ENCODE data around the gene SRGAP3.

SRGAP3 gene

GRCh38 chr3:9007928-9008327, 241.5 kb downstream of the SRGAP3 start:
- H3K9me3 ChIP-seq (ENCODE audit: insufficient read depth, low read depth, low read length) = no peaks in the 10 kb centered on the region
- peak overlapping the region; percentile 79; the same call in 1 of the 2 replicates for H3K27ac ChIP-seq (ENCODE audit: low read depth, low read length)
- 0 out of 2 replicates have a peak, but pooled peaks cover 1% of the 10 kb centered on the region for H3K36me3 ChIP-seq (ENCODE audit: insufficient read depth, low read length)
- WGBS = 64% methylated on average over 2 of the region's 2 CpGs
- H3K4me1 ChIP-seq (ENCODE audit: insufficient read depth, low read length) = peaks cover 8% of the 10 kb centered on the region; the same call in 1 of the 2 replicates
- no peaks in the 10 kb centered on the region for H3K27me3 ChIP-seq (ENCODE audit: insufficient read depth, low read length)
- H3K4me3 ChIP-seq (ENCODE audit: low read length) = no peak overlapping the region
- H3K9ac ChIP-seq (ENCODE audit: low read depth, low read length) = no peak overlapping the region

GRCh38 chr3:9007213-9007612, 242.2 kb downstream of the SRGAP3 start:
- H3K4me1 ChIP-seq (ENCODE audit: insufficient read depth, low read length) = peaks cover 8% of the 10 kb centered on the region; the same call in 1 of the 2 replicates
- H3K4me3 ChIP-seq (ENCODE audit: low read length) = no peak overlapping the region
- peak overlapping the region; percentile 42; the same call in 1 of the 2 replicates for H3K27ac ChIP-seq (ENCODE audit: low read depth, low read length)
- H3K36me3 ChIP-seq (ENCODE audit: insufficient read depth, low read length) = no peaks in the 10 kb centered on the region
- H3K27me3 ChIP-seq (ENCODE audit: insufficient read depth, low read length) = no peaks in the 10 kb centered on the region
- no peaks in the 10 kb centered on the region for H3K9me3 ChIP-seq (ENCODE audit: insufficient read depth, low read depth, low read length)
- 88% methylated on average over 2 of the region's 2 CpGs for WGBS
- no peak overlapping the region for H3K9ac ChIP-seq (ENCODE audit: low read depth, low read length)

- H3K9ac ChIP-seq (ENCODE audit: low read depth, low read length) = no peak overlapping the region
- H3K4me1 ChIP-seq (ENCODE audit: insufficient read depth, low read length) = no peaks in the 10 kb centered on the region
- no peak overlapping the region for H3K4me3 ChIP-seq (ENCODE audit: low read length)
- no peaks in the 10 kb centered on the region for H3K9me3 ChIP-seq (ENCODE audit: insufficient read depth, low read depth, low read length)
- no peak overlapping the region for H3K27ac ChIP-seq (ENCODE audit: low read depth, low read length)
- no peaks in the 10 kb centered on the region for H3K36me3 ChIP-seq (ENCODE audit: insufficient read depth, low read length)
- no peaks in the 10 kb centered on the region for H3K27me3 ChIP-seq (ENCODE audit: insufficient read depth, low read length)
Observed at GRCh38 chr3:9000041-9000440, 249.4 kb downstream of the SRGAP3 start.

- 93% methylated on average over 3 of the region's 3 CpGs for WGBS
- Histone ChIP-seq H3K27ac (ENCODE audit: low read depth, low read length) (no peak overlapping the region), H3K36me3 (ENCODE audit: insufficient read depth, low read length) (no peaks in the 10 kb centered on the region), H3K4me3 (ENCODE audit: low read length) (no peak overlapping the region), H3K27me3 (ENCODE audit: insufficient read depth, low read length) (no peaks in the 10 kb centered on the region), H3K9me3 (ENCODE audit: insufficient read depth, low read depth, low read length) (no peaks in the 10 kb centered on the region), H3K4me1 (ENCODE audit: insufficient read depth, low read length) (no peaks in the 10 kb centered on the region), H3K9ac (ENCODE audit: low read depth, low read length) (no peak overlapping the region)
Observed at GRCh38 chr3:8997151-8997550, 252.3 kb downstream of the SRGAP3 start.

- Histone ChIP-seq H3K9ac (ENCODE audit: low read depth, low read length) (no peak overlapping the region), H3K27ac (ENCODE audit: low read depth, low read length) (no peak overlapping the region), H3K36me3 (ENCODE audit: insufficient read depth, low read length) (no peaks in the 10 kb centered on the region), H3K4me3 (ENCODE audit: low read length) (no peak overlapping the region), H3K27me3 (ENCODE audit: insufficient read depth, low read length) (no peaks in the 10 kb centered on the region), H3K4me1 (ENCODE audit: insufficient read depth, low read length) (no peaks in the 10 kb centered on the region), H3K9me3 (ENCODE audit: insufficient read depth, low read depth, low read length) (no peaks in the 10 kb centered on the region)
- 83% methylated on average over 12 of the region's 12 CpGs for WGBS
Observed at GRCh38 chr3:8996681-8997121, 252.7 kb downstream of the SRGAP3 start.

GRCh38 chr3:8996216-8996615, 253.2 kb downstream of the SRGAP3 start:
- no peak overlapping the region for H3K9ac ChIP-seq (ENCODE audit: low read depth, low read length)
- H3K27ac ChIP-seq (ENCODE audit: low read depth, low read length) = no peak overlapping the region
- no peaks in the 10 kb centered on the region for H3K4me1 ChIP-seq (ENCODE audit: insufficient read depth, low read length)
- H3K4me3 ChIP-seq (ENCODE audit: low read length) = no peak overlapping the region
- H3K36me3 ChIP-seq (ENCODE audit: insufficient read depth, low read length) = no peaks in the 10 kb centered on the region
- no peaks in the 10 kb centered on the region for H3K27me3 ChIP-seq (ENCODE audit: insufficient read depth, low read length)
- H3K9me3 ChIP-seq (ENCODE audit: insufficient read depth, low read depth, low read length) = no peaks in the 10 kb centered on the region
- 89% methylated on average over 1 of the region's 2 CpGs for WGBS

GRCh38 chr3:8994226-8994625, 255.2 kb downstream of the SRGAP3 start:
- Histone ChIP-seq H3K27ac (ENCODE audit: low read depth, low read length) (no peak overlapping the region), H3K4me1 (ENCODE audit: insufficient read depth, low read length) (no peaks in the 10 kb centered on the region), H3K27me3 (ENCODE audit: insufficient read depth, low read length) (no peaks in the 10 kb centered on the region), H3K4me3 (ENCODE audit: low read length) (no peak overlapping the region), H3K9me3 (ENCODE audit: insufficient read depth, low read depth, low read length) (no peaks in the 10 kb centered on the region), H3K9ac (ENCODE audit: low read depth, low read length) (no peak overlapping the region), H3K36me3 (ENCODE audit: insufficient read depth, low read length) (no peaks in the 10 kb centered on the region)
- 93% methylated on average over 15 of the region's 15 CpGs for WGBS

GRCh38 chr3:8993331-8993730, 256.1 kb downstream of the SRGAP3 start:
- no peak overlapping the region for H3K9ac ChIP-seq (ENCODE audit: low read depth, low read length)
- no peak overlapping the region for H3K27ac ChIP-seq (ENCODE audit: low read depth, low read length)
- H3K27me3 ChIP-seq (ENCODE audit: insufficient read depth, low read length) = no peaks in the 10 kb centered on the region
- no peaks in the 10 kb centered on the region for H3K9me3 ChIP-seq (ENCODE audit: insufficient read depth, low read depth, low read length)
- H3K4me1 ChIP-seq (ENCODE audit: insufficient read depth, low read length) = 0 out of 2 replicates have a peak, but pooled peaks cover 6% of the 10 kb centered on the region
- WGBS = 94% methylated on average over 5 of the region's 5 CpGs
- H3K4me3 ChIP-seq (ENCODE audit: low read length) = no peak overlapping the region
- no peaks in the 10 kb centered on the region for H3K36me3 ChIP-seq (ENCODE audit: insufficient read depth, low read length)

- no peak overlapping the region for H3K4me3 ChIP-seq (ENCODE audit: low read length)
- WGBS = 66% methylated on average over 10 of the region's 11 CpGs
- no peak overlapping the region for H3K27ac ChIP-seq (ENCODE audit: low read depth, low read length)
Observed at GRCh38 chr3:8992854-8993253, 256.6 kb downstream of the SRGAP3 start.

GRCh38 chr3:8992199-8992598, 257.2 kb downstream of the SRGAP3 start:
- Histone ChIP-seq H3K27ac (ENCODE audit: low read depth, low read length) (no peak overlapping the region), H3K9me3 (ENCODE audit: insufficient read depth, low read depth, low read length) (no peaks in the 10 kb centered on the region), H3K36me3 (ENCODE audit: insufficient read depth, low read length) (no peaks in the 10 kb centered on the region), H3K4me3 (ENCODE audit: low read length) (no peak overlapping the region), H3K9ac (ENCODE audit: low read depth, low read length) (no peak overlapping the region), H3K27me3 (ENCODE audit: insufficient read depth, low read length) (no peaks in the 10 kb centered on the region), H3K4me1 (ENCODE audit: insufficient read depth, low read length) (0 out of 2 replicates have a peak, but pooled peaks cover 6% of the 10 kb centered on the region)
- 89% methylated on average over 2 of the region's 4 CpGs for WGBS

More at GRCh38 chr3:8992854-8993253, 256.6 kb downstream of the SRGAP3 start:
- H3K36me3 ChIP-seq (ENCODE audit: insufficient read depth, low read length) = no peaks in the 10 kb centered on the region
- H3K9me3 ChIP-seq (ENCODE audit: insufficient read depth, low read depth, low read length) = no peaks in the 10 kb centered on the region
- no peaks in the 10 kb centered on the region for H3K27me3 ChIP-seq (ENCODE audit: insufficient read depth, low read length)
- 0 out of 2 replicates have a peak, but pooled peaks cover 6% of the 10 kb centered on the region for H3K4me1 ChIP-seq (ENCODE audit: insufficient read depth, low read length)
- H3K9ac ChIP-seq (ENCODE audit: low read depth, low read length) = no peak overlapping the region

GRCh38 chr3:8990266-8991215, 258.9 kb downstream of the SRGAP3 start:
- no peaks in the 10 kb centered on the region for H3K9me3 ChIP-seq (ENCODE audit: insufficient read depth, low read depth, low read length)
- H3K9ac ChIP-seq (ENCODE audit: low read depth, low read length) = no peak overlapping the region
- no peaks in the 10 kb centered on the region for H3K27me3 ChIP-seq (ENCODE audit: insufficient read depth, low read length)
- 0 out of 2 replicates have a peak, but pooled peaks cover 6% of the 10 kb centered on the region for H3K4me1 ChIP-seq (ENCODE audit: insufficient read depth, low read length)
- H3K27ac ChIP-seq (ENCODE audit: low read depth, low read length) = no peak overlapping the region
- H3K4me3 ChIP-seq (ENCODE audit: low read length) = no peak overlapping the region
- H3K36me3 ChIP-seq (ENCODE audit: insufficient read depth, low read length) = no peaks in the 10 kb centered on the region
- WGBS = 95% methylated on average over 36 of the region's 36 CpGs
